HEK293 (cell line): Measurements from ENCODE around the gene NLGN1.

Experiments
- CTCF ChIA-PET: fragments of 350-600 bp; formaldehyde crosslinking; extraction: SDS; loops from one replicate; lab custom pipeline; 2021; ENCODE audit warnings: antibody characterized with exemption; lab: Yijun Ruan, JAX
- POLR2A ChIA-PET: fragments of 300-600 bp; formaldehyde crosslinking; extraction: SDS; loops from one replicate; lab custom pipeline; 2020; ENCODE audit warnings: antibody characterized with exemption, inconsistent platforms; lab: Yijun Ruan, JAX
- H3K27ac ChIP-seq: fragments of 200-500 bp; sonication (Bioruptor generic); 2 replicates; pipeline ENCODE4 v1.5.1; 2014; ENCODE audit warnings: low read depth, low read length, control low read depth, inconsistent platforms; ENCODE audit errors: extremely low read depth
- H3K36me3 ChIP-seq, 2 experiments: fragments of 200-500 bp in 1 of 2; sonication (Bioruptor generic) in 1 of 2; 1 replicate in 1 of 2; 2 replicates in 1 of 2; pipeline ENCODE4 v1.5.1; 2014 to 2017; ENCODE audit warnings: inconsistent platforms in 2 of 2, low read length in 2 of 2; ENCODE audit not compliant: control insufficient read depth in 2 of 2, insufficient read depth in 1 of 2
- H3K4me1 ChIP-seq: fragments of 200-500 bp; sonication (Bioruptor generic); 2 replicates; pipeline ENCODE4 v1.5.1; 2014; ENCODE audit warnings: mild to moderate bottlenecking, low read length, inconsistent platforms; ENCODE audit not compliant: control insufficient read depth, insufficient read depth
- H3K4me3 ChIP-seq: 2 replicates; pipeline ENCODE4 v1.5.1; 2011; ENCODE audit warnings: low read depth, mild to moderate bottlenecking, control low read depth, low read length, moderate library complexity
- H3K9me3 ChIP-seq: fragments of 200-500 bp; sonication (Bioruptor generic); 2 replicates; pipeline ENCODE4 v1.5.1; 2014; ENCODE audit warnings: low read depth, low read length, inconsistent platforms; ENCODE audit not compliant: control insufficient read depth, insufficient read depth
- HIC1 ChIP-seq: fragments of 450-650 bp; formaldehyde crosslinking; IDR thresholded peaks from 2 replicates; pipeline ENCODE4 v1.5.1; 2016; ENCODE audit warnings: missing biosample characterization, missing genetic modification characterization
- HOXA7 ChIP-seq: sonication (generic); formaldehyde crosslinking; IDR thresholded peaks from 2 replicates; pipeline ENCODE4 v1.8.1; 2022; ENCODE audit warnings: missing genetic modification reagents, borderline replicate concordance
- OVOL3 ChIP-seq: fragments of 450-650 bp; formaldehyde crosslinking; IDR thresholded peaks from 2 replicates; pipeline ENCODE4 v1.5.1; 2016; ENCODE audit warnings: missing biosample characterization, missing genetic modification characterization
- SP3 ChIP-seq: fragments of 450-650 bp; formaldehyde crosslinking; IDR thresholded peaks from 2 replicates; pipeline ENCODE4 v1.5.1; 2016; ENCODE audit warnings: missing biosample characterization, missing genetic modification characterization
- ZBTB17 ChIP-seq: fragments of 450-650 bp; formaldehyde crosslinking; IDR thresholded peaks from 2 replicates; pipeline ENCODE4 v1.5.1; 2016; ENCODE audit warnings: missing biosample characterization, missing genetic modification characterization
- ZNF10 ChIP-seq: fragments of 450-650 bp; formaldehyde crosslinking; IDR thresholded peaks from 2 replicates; pipeline ENCODE4 v1.5.1; 2017; ENCODE audit warnings: missing biosample characterization, missing genetic modification characterization
- ZNF114 ChIP-seq: fragments of 450-650 bp; formaldehyde crosslinking; IDR thresholded peaks from 2 replicates; pipeline ENCODE4 v1.5.0; 2017; ENCODE audit warnings: missing biosample characterization, missing genetic modification characterization
- ZNF174 ChIP-seq: fragments of 450-650 bp; formaldehyde crosslinking; IDR thresholded peaks from 2 replicates; pipeline ENCODE4 v1.5.0; 2017; ENCODE audit warnings: missing biosample characterization, mild to moderate bottlenecking, missing genetic modification characterization
- ZNF184 ChIP-seq: fragments of 450-650 bp; IDR thresholded peaks from 2 replicates; pipeline ENCODE4 v1.5.1; 2018; ENCODE audit warnings: missing biosample characterization, mild to moderate bottlenecking, missing genetic modification characterization
- ZNF335 ChIP-seq: fragments of 450-650 bp; formaldehyde crosslinking; conservative IDR thresholded peaks from 2 replicates; pipeline ENCODE4 v1.5.1; 2016; ENCODE audit warnings: missing biosample characterization, missing genetic modification characterization
- ZNF549 ChIP-seq: fragments of 450-650 bp; IDR thresholded peaks from 2 replicates; pipeline ENCODE4 v1.5.1; 2018; ENCODE audit warnings: missing biosample characterization, missing genetic modification characterization, mild to moderate bottlenecking, inconsistent platforms, moderate library complexity
- ZNF654 ChIP-seq: fragments of 450-650 bp; formaldehyde crosslinking; IDR thresholded peaks from 2 replicates; pipeline ENCODE4 v1.5.1; 2016; ENCODE audit warnings: low read depth, missing biosample characterization, missing genetic modification characterization
- TF ChIP-seq, protein P1 (sequence below): fragments of 450-650 bp; formaldehyde crosslinking; IDR thresholded peaks from 2 replicates; pipeline ENCODE4 v1.5.1; 2016; ENCODE audit warnings: missing biosample characterization, missing genetic modification characterization

The NLGN1 gene

GRCh38 chr3:173568623-173569022 is 171.1 kb downstream of the NLGN1 start:
- H3K9me3 ChIP-seq: no peaks in the 10 kb centered on the region
- ChIA-PET CTCF (interaction anchor here (0.9 kb wide), 1 partner anchor 158 kb away, joined by 3 read pairs; no protein-coding TSS in a partner anchor), POLR2A (no interaction called here)
- H3K36me3 ChIP-seq: no peaks in the 10 kb centered on the region
- no peak overlapping the region for H3K4me3 ChIP-seq
- H3K4me1 ChIP-seq: no peaks in the 10 kb centered on the region
- TF ChIP-seq ZNF10 (no peak), HIC1 (tag by site-specific recombination) (no peak)
- H3K27ac ChIP-seq: no peak overlapping the region

DNA sequence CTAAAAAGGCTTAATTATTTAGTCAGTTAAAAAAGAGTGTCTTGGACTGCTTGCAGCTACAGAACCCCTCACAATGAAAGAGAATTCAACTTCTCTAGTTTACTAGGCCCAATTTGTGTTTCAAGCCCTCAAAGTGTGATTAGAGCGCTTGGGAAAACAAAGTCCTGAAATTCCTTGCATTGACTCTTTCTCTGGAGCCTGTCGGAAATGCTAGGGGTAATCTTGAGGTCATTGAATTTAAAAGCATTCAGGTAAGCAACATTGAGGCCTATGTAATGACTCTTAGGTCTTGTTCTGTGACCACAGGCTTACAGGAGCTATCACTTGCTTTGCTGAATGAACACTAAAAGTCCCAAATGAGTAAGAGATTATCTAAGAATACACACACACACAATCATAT is 186.0 kb downstream of the NLGN1 start:
- TF ChIP-seq ZNF114 (no peak), ZNF184 (tag by site-specific recombination) (no peak), ZNF549 (tag by site-specific recombination) (no peak), SP3 (tag by site-specific recombination) (no peak), HOXA7 (CRISPR knock-in tag) (no peak), OVOL3 (tag by site-specific recombination) (no peak)
- CTCF ChIA-PET: interaction anchor here (0.6 to 0.7 kb wide), 6 partner anchors 10 to 306 kb away, joined by 3 to 4 read pairs (median 3); no protein-coding TSS in a partner anchor
- no peaks in the 10 kb centered on the region for H3K9me3 ChIP-seq
- H3K4me3 ChIP-seq: no peak overlapping the region
- POLR2A ChIA-PET: interaction anchor here (0.7 kb wide), 1 partner anchor 718 kb away, joined by 3 read pairs; no protein-coding TSS in a partner anchor
- no peak overlapping the region for H3K27ac ChIP-seq
- peaks cover 3% of the 10 kb centered on the region; the same call in 1 of the 2 replicates for H3K4me1 ChIP-seq
- no peaks in the 10 kb centered on the region for H3K36me3 ChIP-seq

- H3K4me3 ChIP-seq: peak overlapping the region; percentile 61
- TF ChIP-seq, protein P1, sequence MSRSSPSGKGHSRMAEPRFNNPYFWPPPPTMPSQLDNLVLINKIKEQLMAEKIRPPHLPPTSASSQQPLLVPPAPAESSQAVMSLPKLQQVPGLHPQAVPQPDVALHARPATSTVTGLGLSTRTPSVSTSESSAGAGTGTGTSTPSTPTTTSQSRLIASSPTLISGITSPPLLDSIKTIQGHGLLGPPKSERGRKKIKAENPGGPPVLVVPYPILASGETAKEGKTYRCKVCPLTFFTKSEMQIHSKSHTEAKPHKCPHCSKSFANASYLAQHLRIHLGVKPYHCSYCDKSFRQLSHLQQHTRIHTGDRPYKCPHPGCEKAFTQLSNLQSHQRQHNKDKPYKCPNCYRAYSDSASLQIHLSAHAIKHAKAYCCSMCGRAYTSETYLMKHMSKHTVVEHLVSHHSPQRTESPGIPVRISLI: peak; percentile 99
- TF ChIP-seq ZNF335 (tag by site-specific recombination): peak; percentile 56
- TF ChIP-seq ZNF174 (tag by site-specific recombination): no peak
- peak; percentile 64; the same call in 1 of the 2 replicates for TF ChIP-seq ZBTB17 (tag by site-specific recombination)
- TF ChIP-seq ZNF654 (tag by site-specific recombination): peak; percentile 38
- TF ChIP-seq, all 188 proteins: peak for 4
- peaks cover 3% of the 10 kb centered on the region; the same call in 1 of the 2 replicates for H3K4me1 ChIP-seq
- H3K9me3 ChIP-seq: no peaks in the 10 kb centered on the region
- ChIA-PET POLR2A (interaction anchor here (0.7 kb wide), 1 partner anchor 717 kb away, joined by 3 read pairs; no protein-coding TSS in a partner anchor), CTCF (interaction anchor here (0.6 to 0.8 kb wide), 7 partner anchors 11 to 305 kb away, joined by 3 to 4 read pairs (median 3); no protein-coding TSS in a partner anchor)
- no peaks in the 10 kb centered on the region for H3K36me3 ChIP-seq
- H3K27ac ChIP-seq: no peak overlapping the region
Measured at GRCh38 chr3:173584093-173584837, 186.7 kb downstream of the NLGN1 start.
